HG03135 (cell line): ENCODE results near the gene PTBP1.
"Not testable (repeated sequence)": the region's sequence is repeated elsewhere in the genome, so short reads cannot be mapped to it uniquely, and the experiment has no call there.

Experiments
- ATAC-seq: cut with Tn5 transposase; IDR thresholded peaks from one replicate; pipeline ENCODE4 v1.9.1; 2021; ENCODE audit warnings: mild to moderate bottlenecking, moderate library complexity; ENCODE audit not compliant: unreplicated experiment

PTBP1 gene

DNA sequence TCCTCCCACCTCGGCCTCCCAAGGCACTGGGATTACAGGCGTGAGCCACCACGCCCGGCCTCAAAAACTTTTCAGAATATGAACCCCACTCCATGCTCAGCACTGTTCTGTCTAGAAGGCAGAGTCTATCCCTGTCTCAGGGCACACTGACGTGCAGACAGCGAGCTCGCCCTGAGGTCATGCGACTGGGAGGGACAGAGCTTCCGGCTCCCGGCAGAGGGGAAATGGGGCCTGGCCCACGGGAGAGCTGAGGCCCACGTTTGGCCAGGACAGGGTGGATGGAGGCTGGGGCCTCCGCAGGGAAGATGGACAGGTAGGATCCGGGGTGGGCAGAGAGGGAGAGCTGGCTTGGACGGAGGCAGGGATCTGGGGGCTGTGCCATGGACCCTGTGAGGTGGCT lies 27.6 kb downstream of the PTBP1 start:
- ATAC-seq: no peak

DNA sequence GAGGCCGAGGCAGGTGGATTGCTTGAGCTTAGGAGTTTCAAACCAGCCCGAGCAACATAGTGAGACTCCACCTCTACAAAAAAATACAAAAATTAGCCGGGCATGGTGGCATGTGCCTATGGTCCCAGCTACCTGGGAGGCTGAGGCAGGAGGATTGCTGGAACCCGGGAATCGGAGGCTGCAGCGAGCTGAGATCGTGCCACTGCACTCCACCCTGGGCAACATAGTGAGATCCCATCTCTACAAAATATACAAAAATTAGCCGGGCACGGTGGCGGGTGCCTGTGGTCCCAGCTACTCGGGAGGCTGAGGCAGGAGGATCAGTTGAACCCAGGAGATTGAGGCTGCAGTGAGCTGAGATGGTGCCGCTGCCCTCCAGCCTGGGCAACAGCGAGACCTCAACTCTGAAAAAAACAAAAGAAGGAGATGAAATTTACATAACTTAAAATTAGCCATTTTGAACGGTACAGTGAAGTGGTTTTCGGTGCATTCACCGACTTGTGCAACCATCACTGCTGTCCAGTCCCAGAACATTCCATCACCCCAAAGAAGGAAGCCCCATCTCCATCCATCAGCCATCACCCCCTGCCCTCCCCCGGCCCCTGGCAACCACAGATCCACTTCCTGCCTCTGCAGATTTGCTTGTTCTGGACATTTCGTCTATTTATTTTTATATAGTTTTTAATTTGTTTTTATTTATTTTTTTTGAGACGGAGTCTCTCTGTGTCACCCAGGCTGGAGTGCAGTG lies 28.8 kb downstream of the PTBP1 start:
- no peak for ATAC-seq

DNA sequence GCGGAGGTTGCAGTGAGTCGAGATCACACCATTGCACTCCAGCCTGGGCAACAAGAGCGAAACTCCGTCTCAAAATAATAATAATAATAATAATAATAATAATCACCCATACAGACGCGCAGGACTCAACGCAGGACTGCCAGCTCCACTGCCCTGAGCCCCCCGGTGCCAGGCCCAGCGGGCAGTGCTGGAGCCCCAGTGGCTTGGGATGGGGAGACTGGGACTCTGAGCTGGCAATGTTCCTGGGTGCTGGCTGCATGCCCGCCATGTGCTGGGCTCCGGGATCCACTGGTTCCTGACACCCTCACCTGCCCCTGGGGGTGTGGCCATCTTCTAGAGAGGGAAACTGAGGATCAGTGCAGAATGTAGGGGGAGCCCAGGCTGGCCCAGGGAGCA lies 30.1 kb downstream of the PTBP1 start:
- ATAC-seq: no peak

DNA sequence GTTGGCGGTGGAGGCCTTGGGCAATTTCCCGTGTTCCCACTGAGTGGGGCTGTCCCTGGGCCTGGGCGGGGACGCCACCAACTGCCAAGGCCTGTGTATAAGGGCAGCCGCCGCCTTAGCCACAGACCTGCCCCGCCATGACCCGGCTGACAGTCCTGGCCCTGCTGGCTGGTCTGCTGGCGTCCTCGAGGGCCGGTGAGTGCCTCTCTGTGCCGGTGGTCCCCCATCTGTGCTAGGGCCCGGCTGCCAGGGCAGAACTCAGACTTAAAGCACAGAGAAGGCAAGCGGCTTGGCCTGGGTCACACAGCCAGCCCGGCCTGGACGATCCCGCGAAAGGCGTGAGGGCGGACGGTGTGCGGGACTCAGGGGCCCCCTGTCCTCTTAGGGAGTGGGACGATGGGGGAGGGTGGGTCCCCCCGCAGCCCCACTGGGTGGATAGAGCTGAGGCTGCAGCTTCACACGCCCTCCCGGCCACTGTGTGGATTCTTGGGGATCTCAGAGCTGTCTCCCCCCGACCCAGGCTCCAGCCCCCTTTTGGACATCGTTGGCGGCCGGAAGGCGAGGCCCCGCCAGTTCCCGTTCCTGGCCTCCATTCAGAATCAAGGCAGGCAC lies 30.6 kb downstream of the PTBP1 start, which contains the start of gene AZU1:
Gene AZU1, plus strand, starts transcription at position 128 of the 612 bp plus-strand sequence. Its CDS starts 10 bp downstream, at position 138.
- no peak for ATAC-seq

DNA sequence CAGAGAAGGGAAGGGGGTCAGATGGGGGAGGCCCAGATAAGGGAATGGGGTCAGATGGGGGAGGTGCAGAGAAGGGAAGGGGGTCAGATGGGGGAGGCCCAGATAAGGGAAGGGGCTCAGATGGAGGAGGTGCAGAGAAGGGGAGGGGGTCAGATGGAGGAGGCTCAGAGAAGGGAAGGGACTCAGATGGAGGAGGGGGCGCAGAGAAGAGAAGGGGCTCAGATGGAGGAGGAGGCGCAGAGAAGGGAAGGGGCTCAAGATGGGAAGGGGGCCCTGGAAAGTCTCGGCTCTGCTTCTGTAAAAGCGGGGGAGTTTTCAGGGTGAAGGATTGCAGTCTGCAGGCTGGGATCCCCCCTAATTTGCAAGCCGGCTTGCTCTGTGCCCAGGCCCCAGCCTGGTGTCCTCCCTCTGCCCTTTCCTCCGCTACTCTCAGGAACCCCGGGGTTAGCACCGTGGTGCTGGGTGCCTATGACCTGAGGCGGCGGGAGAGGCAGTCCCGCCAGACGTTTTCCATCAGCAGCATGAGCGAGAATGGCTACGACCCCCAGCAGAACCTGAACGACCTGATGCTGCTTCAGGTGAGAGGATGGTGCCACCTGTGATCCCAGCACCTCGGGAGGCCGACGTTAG lies 32.0 kb downstream of the PTBP1 start:
- no peak for ATAC-seq

DNA sequence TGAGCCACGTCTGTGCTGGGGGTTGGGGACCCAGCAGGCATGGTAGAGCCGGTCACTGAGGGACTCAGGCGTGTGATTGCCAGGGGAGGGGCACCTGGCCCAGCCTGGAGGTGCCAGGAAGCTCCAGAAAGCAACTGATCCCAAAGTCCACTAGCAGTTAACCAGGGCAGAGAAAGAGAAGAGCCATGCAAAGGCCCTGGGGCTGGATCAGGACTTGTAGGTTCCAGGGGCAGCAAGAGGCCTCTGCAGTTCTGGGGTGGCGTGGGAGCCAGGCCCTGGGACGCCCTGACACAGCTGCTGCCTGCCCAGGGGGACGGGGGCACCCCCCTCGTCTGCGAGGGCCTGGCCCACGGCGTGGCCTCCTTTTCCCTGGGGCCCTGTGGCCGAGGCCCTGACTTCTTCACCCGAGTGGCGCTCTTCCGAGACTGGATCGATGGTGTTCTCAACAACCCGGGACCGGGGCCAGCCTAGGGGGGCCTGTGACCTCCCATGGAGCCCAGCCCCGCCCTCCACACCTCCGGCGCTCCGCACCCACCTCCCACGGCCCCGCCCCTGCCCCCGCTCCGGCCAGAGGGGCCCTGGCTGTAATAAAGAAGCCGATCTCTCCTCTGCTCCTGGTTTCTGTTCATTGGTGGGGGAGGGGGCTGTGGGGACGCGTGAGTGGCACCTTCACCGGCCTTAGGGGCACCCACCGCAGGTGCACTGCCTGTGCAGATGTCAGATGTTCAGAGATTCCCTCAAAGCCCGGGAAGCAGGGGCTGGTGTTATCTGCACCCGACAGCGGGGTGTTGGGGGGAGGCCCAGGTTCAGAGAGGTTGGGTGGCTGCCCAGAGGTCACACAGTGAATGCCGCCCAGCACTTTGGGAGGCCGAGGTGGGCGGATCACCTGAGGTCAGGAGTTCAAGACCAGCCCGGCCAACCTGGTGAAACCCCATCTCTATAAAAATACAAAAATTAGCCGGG lies 34.4 kb downstream of the PTBP1 start:
- ATAC-seq: no peak

DNA sequence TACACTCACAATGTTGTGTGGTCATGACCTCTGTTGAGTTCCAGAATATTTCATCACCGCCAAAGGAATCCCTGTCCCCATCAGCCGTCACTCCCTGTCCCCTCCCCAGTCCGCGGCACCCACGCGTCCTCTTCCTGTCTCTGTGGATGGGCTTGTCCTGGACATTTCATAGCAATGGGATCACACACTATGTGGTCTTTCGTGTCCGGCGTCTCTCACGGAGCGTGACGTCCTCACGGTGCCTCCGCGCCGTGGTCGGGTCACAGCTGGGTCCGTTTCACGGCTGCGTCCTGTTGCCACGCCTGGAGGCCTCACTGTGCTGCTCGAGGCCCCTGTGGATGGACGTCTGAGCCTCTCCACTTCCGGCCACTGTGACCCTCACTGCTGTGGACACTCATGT lies 37.0 kb downstream of the PTBP1 start:
- no peak for ATAC-seq

DNA sequence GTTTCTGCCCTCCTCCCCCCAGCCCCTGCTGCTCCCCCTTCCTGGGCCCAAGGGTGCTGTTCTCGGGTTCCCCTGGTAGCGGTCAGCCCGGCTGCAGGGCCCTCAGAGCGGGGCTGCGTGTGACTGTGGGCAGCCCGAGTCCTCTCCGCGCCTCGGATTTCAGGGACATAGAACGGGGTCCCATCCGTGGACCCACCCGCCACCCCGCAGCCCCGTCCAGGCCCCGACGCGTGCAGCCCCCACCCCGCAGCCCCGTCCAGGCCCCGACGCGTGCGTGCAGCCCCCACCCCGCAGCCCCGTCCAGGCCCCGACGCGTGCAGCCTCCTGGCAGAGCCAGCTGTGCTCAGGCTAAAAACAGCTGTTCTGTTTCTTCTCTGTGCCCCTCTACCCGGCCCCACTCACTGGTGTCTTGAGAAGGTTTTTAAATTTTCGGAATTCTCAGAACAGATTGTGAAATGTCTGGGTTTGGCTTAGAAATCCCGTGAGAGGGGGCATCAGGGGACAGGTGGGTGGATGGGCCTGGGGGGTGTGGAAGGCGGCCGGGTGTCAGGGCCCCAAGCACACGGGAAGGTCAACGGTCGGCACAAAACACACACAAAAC lies 38.1 kb downstream of the PTBP1 start:
- ATAC-seq: no peak

DNA sequence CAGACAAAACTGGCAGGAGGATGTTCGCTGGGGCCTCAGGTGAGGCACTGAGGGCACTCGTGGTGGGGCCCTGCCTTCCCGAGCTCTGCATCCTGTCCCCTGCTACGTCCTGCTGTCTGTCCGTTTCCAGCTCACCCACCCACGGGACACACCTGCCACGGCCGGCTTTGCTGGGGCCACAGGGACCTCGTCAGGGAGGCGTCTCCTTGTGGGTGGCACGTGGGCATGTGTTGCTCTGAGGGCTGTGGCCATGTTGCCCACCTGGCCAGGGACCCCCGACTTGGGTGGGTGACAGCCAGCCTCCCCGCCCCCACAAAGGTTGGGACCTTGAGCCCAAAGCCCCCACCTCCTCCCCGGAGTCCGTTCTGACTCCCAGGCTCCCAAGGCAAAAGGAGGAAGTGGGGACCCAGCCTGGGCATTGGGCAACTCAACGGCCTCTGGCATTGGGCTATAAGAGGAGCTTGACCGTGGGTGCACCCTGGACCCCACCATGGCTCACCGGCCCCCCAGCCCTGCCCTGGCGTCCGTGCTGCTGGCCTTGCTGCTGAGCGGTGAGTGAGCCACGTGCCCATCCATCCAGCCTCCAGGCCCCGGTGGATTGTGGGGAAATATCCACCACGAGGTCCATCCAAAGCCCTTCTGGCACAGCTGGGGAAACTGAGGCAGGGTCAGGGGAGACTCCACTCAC lies 43.4 kb downstream of the PTBP1 start, which contains the start of gene PRTN3:
Gene PRTN3, plus strand, starts transcription at position 481 of the 688 bp plus-strand sequence. Its CDS starts 10 bp downstream, at position 491.
- ATAC-seq: no peak

DNA sequence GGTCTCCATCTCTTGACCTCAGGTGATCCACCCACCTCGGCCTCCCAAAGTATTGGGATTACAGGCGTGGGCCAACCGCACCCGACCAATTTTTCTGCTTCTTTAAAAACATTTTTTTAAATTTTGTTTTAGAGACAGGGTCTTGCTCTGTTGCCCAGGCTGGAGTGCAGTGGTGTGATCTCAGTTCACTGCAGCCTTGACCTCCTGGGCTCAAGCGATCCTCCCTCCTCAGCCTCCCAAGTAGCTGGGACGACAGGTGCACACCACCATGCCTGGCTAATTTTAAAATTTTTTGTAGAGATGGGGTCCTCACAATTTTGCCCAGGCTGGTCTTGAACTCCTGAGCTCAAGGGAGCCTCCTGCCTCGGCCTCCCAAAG lies 45.5 kb downstream of the PTBP1 start:
- ATAC-seq: not testable (repeated sequence)

DNA sequence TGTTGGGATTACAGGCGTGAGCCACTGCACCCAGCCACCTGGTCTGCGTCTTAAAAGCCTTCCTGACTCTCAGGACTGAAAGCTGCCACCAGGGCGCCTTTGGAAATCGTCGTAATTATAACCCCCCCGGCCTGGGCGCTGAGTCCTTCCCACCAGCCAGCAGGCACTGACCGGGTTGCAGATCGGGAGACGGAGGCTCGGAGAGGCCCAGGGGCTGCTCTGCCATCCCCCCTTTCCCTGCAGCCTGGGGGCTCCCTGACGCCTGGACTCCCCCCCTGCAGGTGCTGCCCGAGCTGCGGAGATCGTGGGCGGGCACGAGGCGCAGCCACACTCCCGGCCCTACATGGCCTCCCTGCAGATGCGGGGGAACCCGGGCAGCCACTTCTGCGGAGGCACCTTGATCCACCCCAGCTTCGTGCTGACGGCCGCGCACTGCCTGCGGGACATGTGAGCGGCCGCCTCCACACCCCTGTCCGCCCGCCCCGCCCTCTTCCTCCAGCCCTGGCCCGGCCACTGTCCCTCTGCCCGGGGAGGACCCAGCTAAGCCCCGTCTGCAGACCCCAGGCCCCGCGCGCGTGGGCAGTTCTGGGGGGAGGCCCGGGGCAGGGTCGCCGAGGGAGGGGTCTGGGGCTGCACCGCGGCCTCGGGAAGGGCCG lies 46.1 kb downstream of the PTBP1 start:
- no peak for ATAC-seq

DNA sequence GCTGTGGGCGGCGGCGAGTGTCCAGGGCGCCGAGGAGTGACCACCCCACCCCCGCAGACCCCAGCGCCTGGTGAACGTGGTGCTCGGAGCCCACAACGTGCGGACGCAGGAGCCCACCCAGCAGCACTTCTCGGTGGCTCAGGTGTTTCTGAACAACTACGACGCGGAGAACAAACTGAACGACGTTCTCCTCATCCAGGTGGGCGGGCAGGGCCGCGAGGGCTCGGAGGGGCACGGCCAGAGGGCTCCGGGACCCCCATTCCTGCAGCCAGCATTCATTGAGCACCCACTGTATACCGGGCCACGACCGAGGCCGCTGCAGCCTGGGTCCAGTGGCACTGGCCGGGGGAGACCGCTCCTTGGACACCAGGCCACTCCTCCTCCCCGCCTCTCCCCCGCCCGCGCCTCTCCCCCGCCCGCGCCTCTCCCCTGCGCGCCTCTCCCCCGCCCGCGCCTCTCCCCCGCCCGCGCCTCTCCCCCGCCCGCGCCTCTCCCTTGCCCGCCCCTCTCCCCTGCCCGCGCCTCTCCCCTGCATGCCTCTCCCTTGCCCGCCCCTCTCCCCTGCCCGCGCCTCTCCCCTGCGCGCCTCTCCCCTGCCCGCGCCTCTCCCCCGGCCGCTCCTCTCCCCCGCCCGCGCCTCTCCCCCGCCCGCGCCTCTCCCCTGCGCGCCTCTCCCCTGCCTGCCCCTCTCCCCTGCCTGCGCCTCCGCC lies 46.7 kb downstream of the PTBP1 start:
- no peak for ATAC-seq

DNA sequence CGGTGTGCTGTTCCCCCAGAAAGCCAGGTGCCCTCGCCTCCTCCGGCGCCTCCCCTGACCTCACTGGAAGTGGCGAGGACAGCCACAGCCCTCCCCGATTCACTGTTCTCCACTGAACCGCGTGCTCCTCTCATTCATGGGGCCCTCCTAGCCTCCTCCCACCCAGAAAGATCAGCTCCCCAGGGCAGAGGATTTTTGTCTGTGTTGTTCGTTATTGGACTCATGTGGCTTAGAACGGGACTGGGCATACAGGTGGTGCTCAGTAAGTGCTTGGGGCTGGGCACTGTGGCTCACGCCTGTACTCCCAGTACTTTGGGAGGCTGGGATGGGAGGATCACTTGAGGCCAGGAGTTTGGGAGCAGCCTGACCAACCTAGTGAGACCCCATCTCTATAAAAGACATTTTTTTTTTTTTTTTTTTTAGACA lies 47.3 kb downstream of the PTBP1 start:
- ATAC-seq: no peak

DNA sequence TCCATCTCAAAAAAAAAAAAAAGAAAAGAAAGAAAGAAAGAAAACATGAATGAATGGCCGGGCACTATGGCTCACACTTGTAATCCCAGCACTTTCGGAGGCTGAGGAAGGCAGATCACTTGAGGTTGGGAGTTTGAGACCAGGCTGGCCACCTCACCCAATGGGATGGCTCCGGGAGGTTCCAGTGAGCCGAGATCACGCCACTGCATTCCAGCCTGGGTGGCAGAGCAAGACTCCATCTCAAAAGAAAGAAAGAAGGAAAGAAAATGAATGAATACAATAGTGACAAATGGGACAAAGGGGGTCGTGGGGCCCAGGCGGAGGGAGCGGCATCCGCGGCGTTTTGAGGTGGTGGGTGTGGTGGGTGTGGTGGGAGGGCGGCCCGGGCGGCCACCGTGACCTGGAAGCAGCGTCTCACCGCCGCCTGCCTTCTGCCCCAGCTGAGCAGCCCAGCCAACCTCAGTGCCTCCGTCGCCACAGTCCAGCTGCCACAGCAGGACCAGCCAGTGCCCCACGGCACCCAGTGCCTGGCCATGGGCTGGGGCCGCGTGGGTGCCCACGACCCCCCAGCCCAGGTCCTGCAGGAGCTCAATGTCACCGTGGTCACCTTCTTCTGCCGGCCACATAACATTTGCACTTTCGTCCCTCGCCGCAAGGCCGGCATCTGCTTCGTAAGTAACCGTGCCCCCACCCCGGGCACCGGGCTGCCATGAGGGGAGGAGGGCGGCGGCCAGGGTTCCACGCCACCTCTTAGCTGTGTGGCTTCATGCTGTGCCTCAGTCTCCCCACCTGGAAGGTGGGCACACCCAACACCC lies 48.7 kb downstream of the PTBP1 start:
- no peak for ATAC-seq

DNA sequence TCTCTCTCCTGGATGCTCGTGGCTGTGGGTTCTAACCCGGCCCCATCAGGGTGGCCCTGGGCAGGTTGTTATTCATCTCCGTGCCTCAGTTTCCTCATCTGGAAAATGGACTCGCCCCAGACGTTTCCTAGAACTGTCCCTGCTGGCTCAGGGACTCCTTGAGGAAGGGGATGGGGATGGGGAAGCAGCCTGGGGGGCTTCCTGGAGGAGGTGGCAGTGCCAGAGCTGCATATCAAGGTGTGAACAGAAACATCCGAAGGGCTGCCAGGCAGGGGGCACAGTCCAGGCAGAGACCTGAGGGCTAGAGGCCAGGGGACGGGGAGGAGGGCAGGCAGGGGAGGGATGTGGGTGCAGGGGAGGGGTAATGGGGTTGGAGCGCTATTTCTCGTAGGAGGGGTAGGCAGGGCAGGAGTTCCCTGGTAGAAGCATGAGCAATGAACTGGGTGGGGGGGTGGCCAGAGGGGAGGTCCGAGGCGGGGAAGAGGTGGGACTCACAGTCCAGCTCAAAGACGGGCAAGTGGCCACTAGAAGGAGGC lies 51.2 kb downstream of the PTBP1 start:
- no peak for ATAC-seq

DNA sequence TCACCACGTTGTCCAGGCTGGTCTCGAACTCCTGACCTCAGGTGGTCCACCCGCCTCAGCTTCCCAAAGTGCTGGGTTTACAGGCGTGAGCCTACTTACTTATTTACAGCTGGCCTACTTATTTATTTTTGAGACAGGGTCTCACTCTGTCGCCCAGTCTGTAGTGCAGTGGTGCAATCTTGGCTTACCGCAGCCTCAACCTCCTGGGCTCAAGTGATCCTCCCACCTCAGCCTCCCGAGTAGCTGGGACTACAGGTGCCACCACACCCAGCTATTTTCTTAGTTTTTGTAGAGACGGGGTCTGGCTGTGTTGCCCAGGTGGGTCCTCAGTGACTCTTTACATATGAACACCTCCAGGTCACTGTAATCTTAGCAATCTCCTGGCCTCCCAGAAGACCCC lies 51.9 kb downstream of the PTBP1 start:
- ATAC-seq: not testable (repeated sequence)

DNA sequence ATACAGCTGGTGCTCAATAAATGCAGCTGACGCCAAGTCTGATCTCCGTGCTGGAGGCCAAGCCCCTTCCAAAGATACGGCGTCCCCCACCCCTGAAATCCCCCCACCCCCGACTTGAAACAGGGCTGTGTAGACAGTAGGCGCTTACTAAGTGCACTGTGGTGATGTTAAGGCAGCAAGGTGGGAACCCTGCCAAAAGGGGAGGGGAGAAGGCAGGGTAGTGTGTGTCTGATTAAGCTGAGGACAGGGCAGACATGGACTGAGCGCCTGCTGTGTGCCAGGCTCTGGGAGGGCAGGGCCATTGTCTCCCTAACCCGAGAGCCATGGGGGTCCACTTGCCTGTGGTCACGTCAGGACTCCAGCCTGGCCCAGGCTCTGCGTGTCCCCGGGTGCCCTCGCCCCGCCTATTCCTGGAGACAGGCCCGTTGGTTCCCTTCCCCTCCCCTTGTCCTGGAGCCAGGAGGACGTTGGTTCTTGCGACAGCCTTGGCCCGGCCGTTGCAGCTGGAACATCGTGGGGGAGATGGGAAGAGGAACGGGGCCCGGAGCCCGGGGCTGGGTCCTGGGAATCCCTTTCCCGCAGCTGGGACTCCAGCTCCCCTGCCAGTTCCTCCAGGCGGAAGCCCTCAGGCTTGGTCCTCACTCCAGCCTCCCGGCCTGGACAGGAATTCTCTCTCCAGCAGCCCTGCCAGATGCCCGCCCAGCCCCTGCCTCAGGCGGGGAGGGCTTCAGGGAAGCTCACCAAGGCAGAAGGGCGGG lies 53.1 kb downstream of the PTBP1 start:
- ATAC-seq: no peak
